K562 (cell line): ENCODE measurements around the gene ORAI2. TPM values are rescaled to one million over a fixed set of nuclear protein-coding genes. Genes with fewer than 3 reads are reported as not detected.
A peak's percentile ranks its signal among the peaks of the same experiment; 100 is the strongest.

ENCODE experiments used
- BACH1 ChIP-seq: fragments of 200-800 bp; sonication (Bioruptor generic); IDR thresholded peaks from 2 replicates; pipeline ENCODE4 v1.6.1; 2016; ENCODE audit warnings: missing genetic modification characterization, missing compliant biosample characterization
- E2F3 ChIP-seq: fragments of 250-450 bp; sonication (Bioruptor Pico); IDR thresholded peaks from 2 replicates; pipeline ENCODE4 v1.4.0; 2020; ENCODE audit warnings: mild to moderate bottlenecking
- GATAD2B ChIP-seq: fragments of 450-650 bp; IDR thresholded peaks from 2 replicates; pipeline ENCODE4 v1.6.1; 2017; ENCODE audit warnings: mild to moderate bottlenecking, borderline replicate concordance
- HES1 ChIP-seq: fragments of 450-650 bp; IDR thresholded peaks from 2 replicates; pipeline ENCODE4 v1.6.1; 2016; ENCODE audit warnings: low read depth, mild to moderate bottlenecking, moderate library complexity
- HOXB6 ChIP-seq: fragments of 250-450 bp; sonication (Bioruptor Pico); IDR thresholded peaks from 2 replicates; pipeline ENCODE4 v1.5.1; 2022; ENCODE audit warnings: mild to moderate bottlenecking, borderline replicate concordance
- KHSRP ChIP-seq: fragments of 450-650 bp; IDR thresholded peaks from 2 replicates; pipeline ENCODE4 v1.6.1; 2017
- MAX ChIP-seq: sonication (generic); formaldehyde crosslinking; IDR thresholded peaks from 2 replicates; pipeline ENCODE4 v1.9.0; 2022; ENCODE audit warnings: mild to moderate bottlenecking, missing genetic modification reagents
- MCM2 ChIP-seq: fragments of 450-650 bp; IDR thresholded peaks from 2 replicates; pipeline ENCODE4 v1.6.1; 2017; ENCODE audit warnings: low read depth, mild to moderate bottlenecking
- NCOR1 ChIP-seq: fragments of 450-650 bp; IDR thresholded peaks from 2 replicates; pipeline ENCODE4 v1.6.1; 2016; ENCODE audit warnings: mild to moderate bottlenecking, moderate library complexity
- NEUROD1 ChIP-seq: fragments of 150-350 bp; IDR thresholded peaks from 2 replicates; pipeline ENCODE4 v1.6.1; 2014; ENCODE audit warnings: borderline replicate concordance, low read length, low read depth; ENCODE audit not compliant: partially characterized antibody
- NFIX ChIP-seq: fragments of 250-450 bp; sonication (Bioruptor Pico); IDR thresholded peaks from 2 replicates; pipeline ENCODE4 v1.4.0; 2020; ENCODE audit warnings: low read depth, mild to moderate bottlenecking, moderate library complexity
- PHB2 ChIP-seq: fragments of 450-650 bp; IDR thresholded peaks from 2 replicates; pipeline ENCODE4 v1.6.1; 2017; ENCODE audit warnings: low read depth
- POLR3A ChIP-seq: IDR thresholded peaks from 2 replicates; pipeline ENCODE4 v1.6.1; 2011; ENCODE audit warnings: borderline replicate concordance, mild to moderate bottlenecking, moderate library complexity; ENCODE audit not compliant: insufficient read length, insufficient read depth; ENCODE audit errors: extremely low read depth
- RHOXF2B ChIP-seq: fragments of 250-450 bp; sonication (Bioruptor Pico); conservative IDR thresholded peaks from 2 replicates; pipeline ENCODE4 v1.5.1; 2021
- SMARCE1 ChIP-seq: fragments of 450-650 bp; IDR thresholded peaks from 2 replicates; pipeline ENCODE4 v1.7.1; 2016; ENCODE audit warnings: mild to moderate bottlenecking
- ZBTB49 ChIP-seq: sonication (generic); formaldehyde crosslinking; IDR thresholded peaks from 2 replicates; pipeline ENCODE4 v1.8.0; 2022; ENCODE audit warnings: missing genetic modification reagents, mild to moderate bottlenecking, borderline replicate concordance
- ZEB2 ChIP-seq: fragments of 450-650 bp; IDR thresholded peaks from 2 replicates; pipeline ENCODE4 v1.6.1; 2016
- ZNF384 ChIP-seq: IDR thresholded peaks from 2 replicates; pipeline ENCODE4 v1.6.1; 2012; ENCODE audit warnings: low read depth, low read length, improper control_type of control experiment
- ZNF561 ChIP-seq: fragments of 450-650 bp; formaldehyde crosslinking; conservative IDR thresholded peaks from 2 replicates; pipeline ENCODE4 v1.4.0; 2020; ENCODE audit warnings: mild to moderate bottlenecking, moderate library complexity
- ZNF57 ChIP-seq: fragments of 450-650 bp; formaldehyde crosslinking; IDR thresholded peaks from 2 replicates; pipeline ENCODE4 v1.4.0; 2020; ENCODE audit warnings: mild to moderate bottlenecking, moderate library complexity
- ZNF609 ChIP-seq: sonication (generic); formaldehyde crosslinking; IDR thresholded peaks from 2 replicates; pipeline ENCODE4 v1.8.1; 2023; ENCODE audit warnings: missing genetic modification reagents, mild to moderate bottlenecking, borderline replicate concordance
- polyA plus RNA-seq, 8 experiments: library from polyadenylated mRNA; depleted of rRNA in 4 of 8; stranded (reverse) in 5 of 8; unstranded in 3 of 8; fragments of >200 nt; fragmentation: Nextera tagmentation in 2 of 8; fragmentation: Illumina TruSeq in 1 of 8; extraction: Ambion mirVana in 2 of 8; extraction: Trizol in 1 of 8; gene quantifications; 2 replicates each; pipeline versions ENCODE4 v1.2.1 to v1.2.3, GENCODE V29; 2011 to 2014; ENCODE audit warnings: inconsistent platforms in 1 of 8, missing spikeins in 1 of 8
- total RNA-seq, 7 experiments: library from RNA; depleted of rRNA in 6 of 7; stranded (reverse); fragments of >200 nt in 6 of 7; fragmentation: Illumina TruSeq in 2 of 7; extraction: Trizol in 2 of 7; gene quantifications; 2 replicates each; pipeline versions ENCODE4 v1.2.1 to v1.2.3, GENCODE V29; 2011 to 2021; ENCODE audit warnings: low replicate concordance in 1 of 7

Gene ORAI2
- total and polyA plus RNA-seq, 9 of the 15 experiments (the other 6 are each of a cell fraction or from before 2014, with no cell fraction given): 1.1 to 27.7 (median 9.2) TPM

- TF ChIP-seq ZNF609 (CRISPR knock-in tag) (no peak), E2F3 (CRISPR knock-in tag) (0 out of 2 replicates have a peak, but pooled peaks have one; percentile 6), GATAD2B (peak; percentile 96), RHOXF2B (CRISPR knock-in tag) (0 out of 2 replicates have a peak, but pooled peaks have one; percentile 64), MAX (CRISPR knock-in tag) (peak; percentile 96), BACH1 (tag) (no peak), MCM2 (no peak), NCOR1 (no peak), KHSRP (no peak), HOXB6 (CRISPR knock-in tag) (no peak), SMARCE1 (peak; percentile 15; the same call in 1 of the 2 replicates), HES1 (no peak), ZNF384 (no peak), ZBTB49 (CRISPR knock-in tag) (no peak), NFIX (no peak), PHB2 (no peak), ZNF561 (CRISPR knock-in tag) (no peak), ZNF57 (CRISPR knock-in tag) (no peak), POLR3A (no peak), NEUROD1 (peak; percentile 66), ZEB2 (no peak)
Measured at GRCh38 chr7:102464577-102465280, 31.4 kb downstream of the ORAI2 start, which contains the start of the genes ALKBH4 and LRWD1 (continued).
